NCI-H1436 treated with DMSO at 0.1 percent for 48 hours (cell line): ENCODE measurements around the gene LSS.
"Not testable (repeated sequence)": the region's sequence is repeated elsewhere in the genome, so short reads cannot be mapped to it uniquely, and the experiment has no call there.

Experiments used
- DNase-seq: peaks from one replicate; lab custom pipeline; 2025; lab: John Stamatoyannopoulos, UW

LSS gene

DNA sequence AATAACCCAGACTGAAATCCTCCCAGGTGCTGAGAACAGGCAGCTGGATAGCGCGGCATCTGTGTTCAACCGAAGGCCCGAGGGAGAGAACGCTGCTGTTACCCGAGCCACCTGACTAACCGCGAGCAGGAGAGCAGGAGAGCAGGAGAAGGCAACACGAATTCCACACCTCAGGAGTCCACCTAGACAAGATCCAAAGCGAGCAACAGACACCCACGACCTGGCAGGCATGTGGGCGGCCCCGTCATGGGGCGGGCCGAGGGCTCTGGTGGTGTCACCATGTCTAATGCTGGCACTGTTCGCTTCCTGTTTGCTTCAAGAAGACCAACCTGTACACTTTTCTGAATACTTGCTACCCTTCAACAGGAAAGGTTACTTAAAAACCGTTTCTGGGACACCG, 23.4 kb downstream of the LSS start:
- no peak for DNase-seq

DNA sequence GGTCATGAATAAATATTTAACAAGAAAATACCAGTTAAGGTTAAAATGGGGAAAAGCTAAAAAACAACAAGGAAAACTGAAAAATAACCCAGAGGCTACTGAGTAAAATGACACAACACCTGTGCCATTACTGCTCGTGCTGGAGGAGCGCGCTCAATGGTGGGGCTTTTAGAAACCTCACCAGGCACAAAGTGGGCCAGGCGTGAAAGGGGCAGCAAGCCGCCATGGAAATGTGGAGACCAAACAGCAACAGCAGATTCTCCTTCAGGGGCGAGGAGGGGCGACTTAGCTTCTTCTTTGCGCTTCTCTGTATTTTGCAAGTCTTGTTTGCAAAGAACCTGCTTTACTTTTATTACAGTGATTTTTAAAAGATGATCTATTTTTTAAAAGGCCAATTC, 25.4 kb downstream of the LSS start:
- no peak for DNase-seq

DNA sequence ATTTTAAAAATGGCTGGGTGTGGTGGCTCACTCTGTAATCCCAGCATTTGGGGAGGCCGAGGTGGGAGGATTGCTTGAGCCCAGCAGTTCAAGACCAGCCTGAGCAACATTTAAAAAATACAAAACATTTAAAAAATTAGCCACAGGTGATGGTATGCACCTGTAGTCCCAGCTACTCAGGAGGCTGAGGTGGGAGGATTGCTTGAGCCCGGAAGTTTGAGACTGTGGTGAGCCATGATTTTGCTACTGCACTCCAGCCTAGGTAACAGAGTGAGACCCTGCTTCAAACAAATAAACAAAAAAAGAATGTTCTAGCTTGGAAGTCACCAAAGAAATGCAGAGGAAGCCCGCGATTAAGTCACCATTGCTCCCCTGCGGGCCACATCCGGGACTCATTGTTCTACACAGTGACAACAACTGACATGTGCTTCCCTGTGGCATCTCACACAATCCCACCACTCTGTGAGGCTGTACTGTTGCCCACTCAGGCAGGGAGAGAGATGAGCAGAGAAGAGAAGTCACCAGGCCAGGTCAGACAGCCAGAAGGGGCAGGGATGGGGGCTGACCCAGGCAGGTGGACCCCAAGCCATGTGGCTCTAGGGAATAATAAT, 25.9 kb downstream of the LSS start:
- no peak for DNase-seq

DNA sequence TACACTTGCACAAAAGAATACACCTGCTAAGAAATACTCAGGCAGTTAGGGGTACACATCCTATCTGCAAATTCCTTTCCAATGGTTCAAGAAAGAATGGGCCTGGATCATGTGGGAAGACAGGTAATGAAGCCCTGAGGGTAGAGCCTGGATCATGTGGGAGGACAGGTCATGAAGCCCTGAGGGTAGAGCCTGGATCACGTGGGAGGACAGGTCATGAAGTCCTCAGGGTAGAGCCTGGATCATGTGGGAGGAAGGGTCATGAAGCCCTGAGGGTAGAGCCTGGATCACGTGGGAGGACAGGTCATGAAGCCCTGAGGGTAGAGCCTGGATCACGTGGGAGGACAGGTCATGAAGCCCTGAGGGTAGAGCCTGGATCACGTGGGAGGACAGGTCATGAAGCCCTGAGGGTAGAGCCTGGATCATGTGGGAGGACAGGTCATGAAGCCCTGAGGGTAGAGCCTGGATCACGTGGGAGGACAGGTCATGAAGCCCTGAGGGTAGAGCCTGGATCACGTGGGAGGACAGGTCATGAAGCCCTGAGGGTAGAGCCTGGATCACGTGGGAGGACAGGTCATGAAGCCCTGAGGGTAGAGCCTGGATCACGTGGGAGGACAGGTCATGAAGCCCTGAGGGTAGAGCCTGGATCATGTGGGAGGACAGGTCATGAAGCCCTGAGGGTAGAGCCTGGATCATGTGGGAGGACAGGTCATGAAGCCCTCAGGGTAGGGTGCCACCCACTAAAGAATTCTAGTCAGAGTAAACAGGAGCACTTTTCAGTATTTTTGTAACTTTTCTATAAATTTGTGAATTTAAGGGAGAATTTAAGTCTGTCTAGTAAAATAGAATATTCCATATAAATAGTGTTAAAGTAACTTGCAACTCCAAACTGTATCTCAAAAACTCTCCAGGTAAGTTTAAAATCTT, 27.4 kb downstream of the LSS start:
- not testable (repeated sequence) for DNase-seq

DNA sequence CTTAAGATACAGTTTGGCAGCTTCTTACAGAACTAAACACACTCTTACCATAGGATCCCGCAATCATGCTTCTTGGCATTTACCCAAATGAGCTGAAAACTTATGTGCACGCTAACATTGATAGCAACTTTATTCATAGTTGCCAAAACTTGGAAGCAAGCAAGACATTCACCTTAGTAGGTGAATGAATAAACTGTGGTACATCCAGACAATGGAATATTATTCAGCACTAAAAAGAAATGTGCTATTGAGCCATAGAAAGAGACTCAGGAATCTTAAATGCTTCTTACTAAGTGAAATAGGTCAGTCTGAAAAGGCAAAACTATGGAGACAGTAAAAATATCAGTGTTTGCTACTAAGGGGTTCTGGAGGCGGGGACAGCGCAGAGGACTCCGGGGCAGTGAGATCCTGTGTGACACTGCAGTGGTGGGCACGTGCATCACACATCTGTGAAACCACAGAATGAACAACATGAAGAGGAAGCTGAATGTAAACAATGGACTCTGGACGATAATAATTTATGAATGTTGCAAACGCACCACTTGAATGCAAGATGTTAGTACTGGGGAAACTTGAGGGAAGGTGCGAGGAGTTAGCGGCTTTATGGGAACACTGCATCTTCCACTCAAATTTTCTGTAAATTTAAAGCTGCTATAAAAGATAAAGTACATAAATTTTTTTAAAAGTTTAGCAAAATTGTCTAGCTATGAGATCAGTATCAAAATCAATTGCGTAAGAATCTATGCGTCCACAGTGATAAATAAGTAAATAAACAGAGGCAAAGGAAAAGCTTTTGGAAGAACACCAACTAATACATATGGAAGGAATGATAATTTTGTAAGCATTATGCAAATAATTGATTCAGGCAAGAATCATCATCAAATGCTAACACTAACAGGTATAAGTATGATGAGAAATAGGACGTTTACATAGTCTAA, 28.9 kb downstream of the LSS start:
- no peak for DNase-seq

DNA sequence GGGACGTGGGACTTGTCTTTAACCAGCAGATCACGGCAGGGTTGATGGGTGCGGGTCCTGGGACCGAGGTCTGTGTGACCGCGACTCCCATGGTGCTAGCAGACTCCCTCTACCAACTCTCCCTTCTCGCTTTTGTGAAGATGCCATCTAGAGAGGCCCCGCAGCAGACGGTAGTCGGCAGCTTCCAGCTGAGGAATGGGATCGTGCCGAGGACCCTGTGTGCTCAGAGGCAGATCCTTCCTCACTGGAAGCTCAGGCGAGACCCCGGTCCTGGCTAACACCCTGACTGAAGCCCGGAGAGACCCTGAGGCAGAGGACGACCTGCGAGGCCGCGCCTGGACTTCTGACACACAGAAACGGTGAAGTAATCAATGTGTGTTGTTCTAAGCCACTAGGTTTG, 31.8 kb downstream of the LSS start:
- DNase-seq, result no peak

DNA sequence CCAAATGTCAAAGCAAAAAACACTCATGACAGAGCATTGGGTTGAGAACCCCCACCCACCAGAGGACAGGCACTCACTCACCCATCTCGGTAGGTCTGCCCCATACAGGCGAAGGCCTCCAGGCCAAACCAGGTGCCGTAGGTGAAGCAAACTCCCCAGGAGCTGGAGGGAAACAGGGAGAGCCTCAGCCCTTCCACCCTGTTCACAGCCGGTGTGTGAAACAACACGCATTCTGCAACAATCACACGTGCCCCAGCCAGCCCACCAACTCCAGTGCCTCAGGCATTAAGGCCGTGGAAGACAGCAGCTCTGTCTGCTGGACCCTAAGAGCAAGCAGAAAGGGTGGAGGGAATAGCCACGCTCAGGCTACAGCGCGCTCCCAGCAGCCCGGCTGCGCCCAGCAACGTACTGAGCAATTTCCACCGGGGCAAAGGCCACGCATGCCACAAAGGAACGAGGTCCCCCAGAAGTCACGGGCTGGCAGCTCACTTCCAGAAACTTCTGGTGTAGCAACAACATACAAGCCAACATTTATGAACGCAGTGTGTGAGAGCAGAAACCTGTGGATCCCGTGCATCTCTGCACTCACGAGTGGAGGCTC, 32.9 kb downstream of the LSS start:
- no peak for DNase-seq

DNA sequence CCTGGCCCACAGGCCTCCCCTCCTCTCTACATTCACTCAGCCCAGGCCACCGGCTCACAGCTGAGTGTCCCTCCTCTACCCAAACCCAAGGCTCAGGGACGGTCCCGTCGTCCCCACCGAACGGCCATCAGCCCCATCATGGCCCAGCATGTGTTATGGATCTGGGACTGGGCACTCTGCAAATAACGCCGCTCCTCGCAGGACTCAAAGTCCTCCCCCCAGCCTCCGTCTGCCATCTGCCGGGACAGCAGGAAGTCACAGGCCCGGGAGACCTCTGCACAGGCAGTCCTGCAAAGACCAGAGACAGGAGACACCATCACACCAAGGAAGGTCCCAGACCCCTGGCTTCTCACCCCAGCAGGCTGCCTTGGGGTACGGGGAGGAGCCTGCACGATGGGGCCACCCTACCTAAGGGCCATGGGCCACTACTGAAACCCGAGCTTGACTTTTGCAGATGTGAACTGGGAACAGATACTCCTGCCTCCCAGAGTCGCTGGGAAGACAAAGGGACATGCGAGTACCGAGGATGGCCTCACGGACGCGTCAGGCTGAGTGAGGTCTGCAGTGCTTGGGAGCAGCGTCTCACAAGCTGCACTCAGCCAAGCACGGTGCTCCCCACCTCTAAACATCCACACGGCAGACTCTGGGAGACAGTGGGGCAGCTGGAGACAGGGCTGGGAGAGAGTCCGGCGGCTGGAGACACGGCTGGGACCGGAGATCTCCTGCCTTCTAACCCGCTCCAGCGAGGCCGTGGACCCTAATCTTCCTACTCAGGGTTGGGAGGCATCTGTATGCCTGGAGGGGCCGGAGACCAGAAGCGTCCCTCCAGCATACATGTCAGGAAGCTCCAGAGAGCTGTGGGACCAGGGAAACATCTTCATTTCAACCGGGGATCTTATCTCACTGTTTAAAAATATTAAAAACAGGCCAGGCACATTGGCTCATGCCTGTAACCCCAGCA, 33.9 kb downstream of the LSS start:
- no peak for DNase-seq

DNA sequence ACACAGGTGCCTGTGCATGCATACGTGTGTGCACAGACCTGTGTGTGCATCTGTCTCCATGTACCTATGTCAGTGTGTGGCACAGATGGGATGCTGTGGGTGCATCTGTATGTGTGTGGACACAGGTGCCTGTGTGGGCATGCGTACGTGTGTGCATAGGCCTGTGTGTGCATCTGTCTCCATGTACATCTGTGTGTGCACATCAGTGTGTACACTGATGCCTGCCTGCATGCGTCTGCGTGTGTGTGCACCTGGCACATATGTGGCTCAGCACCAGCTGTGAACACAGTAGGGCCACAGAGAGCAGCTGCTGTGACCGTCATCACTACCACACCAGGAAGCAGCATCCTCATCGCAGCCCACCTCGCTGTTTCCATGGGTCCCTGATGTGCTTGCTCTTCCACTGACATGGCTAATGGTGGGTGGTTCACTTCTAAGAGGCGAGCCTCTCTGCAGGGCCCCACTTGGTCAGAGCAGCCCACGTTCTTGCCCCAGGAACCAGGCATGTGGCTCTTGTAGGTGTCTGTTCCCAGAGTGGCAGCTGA, 34.7 kb downstream of the LSS start:
- no peak for DNase-seq

DNA sequence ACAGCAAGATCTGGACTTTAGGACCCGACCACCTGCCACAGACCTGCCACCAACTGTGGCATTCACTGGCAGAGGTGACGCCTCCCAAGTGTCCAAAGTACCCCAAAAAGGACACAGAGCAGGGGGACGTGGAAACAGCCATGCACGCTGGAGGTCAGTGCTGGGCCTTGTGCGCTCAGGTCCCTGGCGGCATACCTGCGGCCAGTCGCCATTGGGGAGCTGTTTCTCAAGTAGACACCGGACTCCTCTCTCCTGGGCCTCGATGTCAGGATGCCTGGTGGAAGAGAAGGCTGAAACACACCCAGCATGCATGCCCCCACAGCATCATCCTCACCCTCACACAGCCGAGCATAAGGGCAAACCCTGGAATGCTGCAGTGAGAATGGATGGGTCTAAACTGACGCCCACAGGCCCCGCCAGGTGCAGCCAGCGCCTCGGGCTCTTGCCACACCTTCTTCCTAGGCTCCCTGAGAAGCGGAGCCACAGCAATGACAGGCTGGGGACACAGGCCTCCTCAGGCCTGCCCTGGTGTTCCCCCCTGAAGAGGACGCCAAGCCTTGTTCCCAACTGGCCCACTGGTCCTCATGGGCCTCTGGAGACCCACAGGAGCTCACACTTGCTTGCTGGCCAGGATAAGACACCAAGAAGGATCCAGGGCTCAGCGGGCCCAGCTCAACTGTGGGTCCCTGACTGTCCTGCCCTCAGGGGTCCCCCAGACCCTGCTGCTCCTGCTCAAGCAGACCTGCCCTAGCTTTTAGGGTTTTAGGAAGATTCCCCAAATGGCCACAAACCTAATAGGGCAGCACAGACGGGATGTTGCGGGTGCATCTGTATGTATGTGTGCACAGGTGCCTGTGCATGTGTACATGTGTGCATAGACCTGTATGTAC, 36.6 kb downstream of the LSS start:
- no peak for DNase-seq

DNA sequence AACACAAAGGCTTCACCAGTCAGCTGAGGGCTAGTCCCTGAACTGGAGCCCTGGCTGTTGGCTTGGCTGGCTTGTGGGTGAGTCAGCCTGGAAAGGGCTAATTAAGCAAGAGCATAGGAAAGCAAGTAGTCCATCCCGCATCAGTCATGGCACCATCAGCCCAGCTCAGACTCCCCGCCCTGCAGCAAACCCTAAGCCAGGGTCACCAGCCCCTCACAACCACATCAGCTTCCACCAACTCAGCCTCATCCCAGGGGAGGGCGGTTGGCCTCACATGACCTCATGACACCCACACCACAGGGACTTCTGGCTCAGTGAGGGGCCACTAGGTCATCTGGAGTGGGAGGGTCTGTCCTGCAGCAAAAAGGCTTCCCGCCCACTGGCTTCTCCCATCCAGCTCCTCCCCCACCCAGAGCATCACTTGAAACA, 37.3 kb downstream of the LSS start:
- no peak for DNase-seq

DNA sequence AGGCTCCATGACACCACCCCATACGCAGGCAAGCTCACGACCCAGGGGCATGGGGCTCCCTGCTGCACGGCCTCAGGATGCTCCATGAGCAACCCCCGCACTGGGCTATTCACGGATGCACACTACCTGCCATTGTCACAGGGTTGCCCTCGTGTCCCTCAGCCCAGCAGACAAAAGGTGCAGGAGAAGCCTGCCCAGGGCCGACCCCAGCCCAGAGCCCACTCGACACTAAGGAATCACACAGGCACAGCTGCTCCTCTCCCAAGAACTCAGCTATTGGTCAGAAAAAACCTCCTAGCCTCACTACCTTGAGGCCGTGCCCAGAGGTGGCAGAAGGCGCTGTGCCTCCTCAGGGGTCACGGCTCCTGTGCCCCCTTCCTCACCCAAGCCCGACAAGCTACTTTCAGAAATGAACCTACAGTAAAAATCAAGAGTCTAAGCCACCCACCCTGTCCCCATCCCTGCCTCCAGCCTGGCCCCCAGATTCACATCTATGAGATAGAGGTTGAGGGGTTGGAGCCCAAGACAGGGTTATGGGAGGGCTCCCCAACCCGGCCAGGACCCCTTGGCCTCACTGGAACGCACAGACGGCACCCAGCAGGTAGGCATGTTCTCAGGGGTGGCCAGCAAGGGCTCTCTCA, 38.0 kb downstream of the LSS start:
- DNase-seq, result no peak

DNA sequence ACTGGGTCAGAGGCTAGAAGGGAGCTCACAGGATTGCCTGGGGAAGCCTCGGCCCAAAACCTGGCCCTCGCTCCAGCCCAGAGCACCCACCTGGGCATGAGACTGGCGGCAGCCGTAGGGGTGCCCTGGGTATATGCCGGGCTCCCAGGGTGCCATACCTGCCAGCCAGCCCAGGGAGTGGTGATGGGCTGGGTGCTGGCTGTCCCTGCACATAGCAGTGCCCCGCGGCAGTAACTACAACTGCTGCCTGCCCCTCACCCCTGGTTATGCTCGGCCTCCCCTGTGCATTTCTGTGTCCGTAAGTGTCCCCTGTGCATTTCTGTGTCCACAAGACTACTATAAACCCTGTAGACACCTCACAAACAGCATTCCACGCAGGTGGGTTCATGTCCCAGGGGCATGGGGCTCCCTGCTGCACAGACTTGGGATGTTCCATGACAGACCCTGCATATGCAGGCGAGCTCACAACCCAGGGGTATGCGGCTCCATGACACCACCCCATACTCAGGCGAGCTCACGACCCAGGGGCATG, 38.5 kb downstream of the LSS start:
- no peak for DNase-seq

DNA sequence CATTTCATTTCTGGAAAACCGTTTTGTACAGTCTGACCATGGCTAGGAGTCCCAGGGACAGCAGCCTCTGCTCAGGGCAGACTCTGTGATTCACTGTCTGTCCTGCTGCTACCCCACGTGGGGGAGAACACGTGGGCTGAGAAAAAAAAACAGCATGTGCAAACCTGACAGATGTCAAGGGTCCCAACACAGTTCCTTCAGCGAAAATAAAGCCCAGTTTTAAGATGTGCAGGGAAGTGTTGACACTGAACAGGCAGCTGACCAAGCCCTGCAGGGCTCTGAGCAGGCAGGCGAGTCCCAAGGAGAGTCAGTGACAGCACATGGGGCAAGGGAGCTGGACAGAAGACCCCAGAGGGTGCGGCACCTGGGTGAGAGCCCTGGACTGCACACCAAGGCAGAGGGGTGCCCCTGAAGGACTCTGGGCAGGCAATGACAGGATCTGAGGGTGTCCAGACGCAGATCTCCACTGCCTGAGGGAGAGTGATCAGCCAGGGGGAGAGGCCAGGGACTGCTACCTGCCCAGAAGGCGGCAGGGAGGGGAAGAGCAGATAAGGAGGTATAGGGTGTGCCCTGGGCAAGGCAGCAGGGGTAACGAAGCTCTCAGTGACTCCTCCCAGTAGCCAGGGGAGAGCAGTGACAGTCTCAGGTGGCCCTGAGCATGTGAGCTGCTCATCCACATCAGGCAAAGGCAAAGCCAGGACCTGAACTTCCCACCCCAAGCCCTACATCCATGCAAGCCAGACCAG, 39.2 kb downstream of the LSS start:
- no peak for DNase-seq

DNA sequence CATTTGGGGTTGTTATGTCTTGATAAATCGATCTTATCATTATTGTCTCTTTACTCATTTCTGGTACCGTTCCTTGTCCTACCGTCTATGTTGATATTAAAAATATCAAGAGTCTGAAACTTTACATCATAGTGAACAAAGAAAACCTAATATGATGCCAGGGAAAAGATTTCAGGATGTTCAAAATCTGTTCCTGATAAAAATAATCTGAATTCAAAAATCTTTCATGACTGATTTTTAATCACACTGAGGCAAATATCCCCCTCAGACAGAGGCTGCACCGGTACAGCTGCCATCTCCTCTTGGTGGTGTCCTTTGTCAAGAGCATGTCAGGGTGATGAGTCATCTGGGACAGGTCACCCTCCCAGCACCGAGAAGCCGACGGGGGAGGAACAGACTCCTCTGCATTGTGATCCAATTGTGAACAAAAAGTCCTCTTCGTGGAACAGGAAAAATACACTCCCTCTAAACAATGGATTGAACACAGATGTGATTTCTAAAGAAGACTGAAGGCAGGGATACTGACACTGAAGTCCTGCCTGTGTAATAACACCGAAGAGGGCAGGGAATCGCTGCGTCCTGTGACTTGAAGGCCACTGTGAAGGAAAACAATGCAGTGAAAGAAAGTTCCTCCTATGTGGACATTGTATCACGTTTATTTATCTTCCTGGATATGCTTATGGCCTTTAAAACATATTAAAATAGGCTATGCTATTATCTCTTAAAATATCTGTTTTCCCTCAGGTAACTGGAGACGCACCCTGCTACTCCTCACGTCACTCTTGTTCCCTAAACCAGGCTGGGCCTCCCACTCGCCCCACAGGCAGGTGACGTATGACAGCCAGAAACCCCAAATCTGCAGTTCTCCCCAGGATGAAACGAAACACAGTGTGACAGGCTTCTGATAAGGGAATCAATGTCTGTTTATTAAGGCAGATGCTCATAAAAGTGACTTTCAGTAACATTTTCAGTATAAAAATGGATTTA, 40.1 kb downstream of the LSS start:
- DNase-seq, result no peak

DNA sequence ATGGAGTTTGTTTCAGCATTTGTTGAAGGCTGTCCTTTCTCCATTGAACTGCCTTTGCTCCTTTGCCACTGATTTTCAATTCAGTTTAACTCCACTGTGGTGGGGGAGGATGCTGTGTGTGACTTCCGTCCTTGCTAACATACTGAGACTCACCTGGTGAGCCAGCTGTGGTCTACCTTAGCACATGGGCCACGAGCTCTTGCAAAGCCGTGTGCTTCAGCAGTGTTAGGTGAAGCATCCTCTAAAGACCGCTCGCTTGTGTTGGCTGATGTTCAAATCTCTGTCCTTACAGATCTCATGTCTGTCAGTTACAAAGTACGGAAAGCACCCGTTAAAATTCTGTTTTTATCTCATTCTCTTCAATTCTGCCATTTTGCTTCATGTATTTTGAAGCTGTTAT, 40.8 kb downstream of the LSS start:
- DNase-seq, result no peak

DNA sequence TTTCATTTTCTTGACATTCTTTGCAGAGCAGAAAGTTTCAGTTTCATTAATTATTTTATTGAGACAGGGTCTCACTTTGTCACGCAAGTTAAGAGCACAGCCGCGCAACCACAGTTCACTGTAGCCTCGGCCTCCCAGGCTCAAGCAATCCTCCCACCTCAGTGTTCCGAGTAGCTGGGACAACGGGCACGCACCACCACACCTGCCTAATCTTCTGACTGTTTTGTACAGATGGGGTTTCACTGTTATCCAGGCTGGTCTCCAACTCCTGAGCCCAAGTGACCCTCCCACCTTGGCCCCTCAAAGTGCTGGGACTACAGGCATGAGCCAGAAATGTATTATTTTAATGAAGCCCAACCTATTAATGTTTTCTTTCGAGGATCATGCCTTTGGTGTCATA, 41.3 kb downstream of the LSS start:
- DNase-seq, result no peak
